ENCODE measurements around the gene DUOX2.

DNA sequence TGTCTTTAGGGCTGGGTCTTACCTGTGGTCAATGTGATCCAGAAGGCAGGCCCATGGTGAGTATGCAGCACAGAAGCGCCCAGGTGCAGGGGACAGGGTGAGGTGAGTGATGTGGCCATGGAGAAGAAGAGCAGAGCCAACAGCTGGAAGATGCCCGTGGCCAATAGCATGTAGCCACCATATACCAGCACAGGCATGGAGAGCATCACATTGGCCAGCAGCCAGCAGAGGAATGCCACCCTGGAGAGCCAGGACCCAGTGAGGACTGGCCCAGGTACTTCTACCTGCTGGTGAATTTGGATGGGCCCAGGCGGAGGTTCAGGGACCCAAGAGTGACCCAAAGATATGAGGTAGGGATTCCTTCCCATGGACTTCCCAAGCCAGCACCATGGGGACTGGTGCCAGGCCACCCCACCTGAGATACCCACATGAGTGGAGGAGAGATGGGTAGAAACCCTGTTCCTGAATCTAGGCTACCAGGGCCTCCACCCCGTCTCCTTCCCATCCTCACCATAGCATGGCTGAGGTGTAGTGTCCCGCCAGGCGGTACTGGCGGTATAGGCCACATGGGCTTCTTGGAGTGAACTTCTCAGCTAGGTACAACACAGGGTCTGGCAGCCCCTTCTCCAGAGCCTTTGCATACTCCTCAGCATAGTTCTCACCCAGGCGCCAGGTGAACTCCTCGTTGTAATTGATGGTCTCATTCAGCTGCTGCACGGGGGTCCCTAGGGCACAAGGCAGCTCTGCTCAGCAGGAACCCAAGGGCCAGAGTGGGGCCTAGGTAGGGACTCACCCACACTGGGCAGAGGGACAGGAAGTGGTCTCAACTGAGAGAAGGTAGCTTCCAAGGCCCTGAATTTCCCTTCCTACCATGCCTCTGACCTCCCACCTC is 6.4 kb upstream of the DUOX2 start:
- TF ChIP-seq, protein P1, sequence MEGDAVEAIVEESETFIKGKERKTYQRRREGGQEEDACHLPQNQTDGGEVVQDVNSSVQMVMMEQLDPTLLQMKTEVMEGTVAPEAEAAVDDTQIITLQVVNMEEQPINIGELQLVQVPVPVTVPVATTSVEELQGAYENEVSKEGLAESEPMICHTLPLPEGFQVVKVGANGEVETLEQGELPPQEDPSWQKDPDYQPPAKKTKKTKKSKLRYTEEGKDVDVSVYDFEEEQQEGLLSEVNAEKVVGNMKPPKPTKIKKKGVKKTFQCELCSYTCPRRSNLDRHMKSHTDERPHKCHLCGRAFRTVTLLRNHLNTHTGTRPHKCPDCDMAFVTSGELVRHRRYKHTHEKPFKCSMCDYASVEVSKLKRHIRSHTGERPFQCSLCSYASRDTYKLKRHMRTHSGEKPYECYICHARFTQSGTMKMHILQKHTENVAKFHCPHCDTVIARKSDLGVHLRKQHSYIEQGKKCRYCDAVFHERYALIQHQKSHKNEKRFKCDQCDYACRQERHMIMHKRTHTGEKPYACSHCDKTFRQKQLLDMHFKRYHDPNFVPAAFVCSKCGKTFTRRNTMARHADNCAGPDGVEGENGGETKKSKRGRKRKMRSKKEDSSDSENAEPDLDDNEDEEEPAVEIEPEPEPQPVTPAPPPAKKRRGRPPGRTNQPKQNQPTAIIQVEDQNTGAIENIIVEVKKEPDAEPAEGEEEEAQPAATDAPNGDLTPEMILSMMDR (IDR thresholded peaks at IDR 0.05; ENCODE audit: poor library complexity, severe bottlenecking), result no peak
- no peak for TF ChIP-seq EZH2 (IDR thresholded peaks at IDR 0.05; ENCODE audit: borderline replicate concordance, insufficient read depth, low read length, poor library complexity, severe bottlenecking)
- no peak for TF ChIP-seq POLR2AphosphoS5 (IDR thresholded peaks at IDR 0.05)
- TF ChIP-seq TAF1 (IDR thresholded peaks at IDR 0.05; ENCODE audit: low read depth), result no peak
- TF ChIP-seq, protein P2, sequence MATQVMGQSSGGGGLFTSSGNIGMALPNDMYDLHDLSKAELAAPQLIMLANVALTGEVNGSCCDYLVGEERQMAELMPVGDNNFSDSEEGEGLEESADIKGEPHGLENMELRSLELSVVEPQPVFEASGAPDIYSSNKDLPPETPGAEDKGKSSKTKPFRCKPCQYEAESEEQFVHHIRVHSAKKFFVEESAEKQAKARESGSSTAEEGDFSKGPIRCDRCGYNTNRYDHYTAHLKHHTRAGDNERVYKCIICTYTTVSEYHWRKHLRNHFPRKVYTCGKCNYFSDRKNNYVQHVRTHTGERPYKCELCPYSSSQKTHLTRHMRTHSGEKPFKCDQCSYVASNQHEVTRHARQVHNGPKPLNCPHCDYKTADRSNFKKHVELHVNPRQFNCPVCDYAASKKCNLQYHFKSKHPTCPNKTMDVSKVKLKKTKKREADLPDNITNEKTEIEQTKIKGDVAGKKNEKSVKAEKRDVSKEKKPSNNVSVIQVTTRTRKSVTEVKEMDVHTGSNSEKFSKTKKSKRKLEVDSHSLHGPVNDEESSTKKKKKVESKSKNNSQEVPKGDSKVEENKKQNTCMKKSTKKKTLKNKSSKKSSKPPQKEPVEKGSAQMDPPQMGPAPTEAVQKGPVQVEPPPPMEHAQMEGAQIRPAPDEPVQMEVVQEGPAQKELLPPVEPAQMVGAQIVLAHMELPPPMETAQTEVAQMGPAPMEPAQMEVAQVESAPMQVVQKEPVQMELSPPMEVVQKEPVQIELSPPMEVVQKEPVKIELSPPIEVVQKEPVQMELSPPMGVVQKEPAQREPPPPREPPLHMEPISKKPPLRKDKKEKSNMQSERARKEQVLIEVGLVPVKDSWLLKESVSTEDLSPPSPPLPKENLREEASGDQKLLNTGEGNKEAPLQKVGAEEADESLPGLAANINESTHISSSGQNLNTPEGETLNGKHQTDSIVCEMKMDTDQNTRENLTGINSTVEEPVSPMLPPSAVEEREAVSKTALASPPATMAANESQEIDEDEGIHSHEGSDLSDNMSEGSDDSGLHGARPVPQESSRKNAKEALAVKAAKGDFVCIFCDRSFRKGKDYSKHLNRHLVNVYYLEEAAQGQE (IDR thresholded peaks at IDR 0.05; ENCODE audit: borderline replicate concordance), result no peak
- no peak for TF ChIP-seq EP300 (conservative IDR thresholded peaks at IDR 0.05; ENCODE audit: poor library complexity, severe bottlenecking)
